ENCODE measurements around the gene ABTB2.

Gene ABTB2

DNA sequence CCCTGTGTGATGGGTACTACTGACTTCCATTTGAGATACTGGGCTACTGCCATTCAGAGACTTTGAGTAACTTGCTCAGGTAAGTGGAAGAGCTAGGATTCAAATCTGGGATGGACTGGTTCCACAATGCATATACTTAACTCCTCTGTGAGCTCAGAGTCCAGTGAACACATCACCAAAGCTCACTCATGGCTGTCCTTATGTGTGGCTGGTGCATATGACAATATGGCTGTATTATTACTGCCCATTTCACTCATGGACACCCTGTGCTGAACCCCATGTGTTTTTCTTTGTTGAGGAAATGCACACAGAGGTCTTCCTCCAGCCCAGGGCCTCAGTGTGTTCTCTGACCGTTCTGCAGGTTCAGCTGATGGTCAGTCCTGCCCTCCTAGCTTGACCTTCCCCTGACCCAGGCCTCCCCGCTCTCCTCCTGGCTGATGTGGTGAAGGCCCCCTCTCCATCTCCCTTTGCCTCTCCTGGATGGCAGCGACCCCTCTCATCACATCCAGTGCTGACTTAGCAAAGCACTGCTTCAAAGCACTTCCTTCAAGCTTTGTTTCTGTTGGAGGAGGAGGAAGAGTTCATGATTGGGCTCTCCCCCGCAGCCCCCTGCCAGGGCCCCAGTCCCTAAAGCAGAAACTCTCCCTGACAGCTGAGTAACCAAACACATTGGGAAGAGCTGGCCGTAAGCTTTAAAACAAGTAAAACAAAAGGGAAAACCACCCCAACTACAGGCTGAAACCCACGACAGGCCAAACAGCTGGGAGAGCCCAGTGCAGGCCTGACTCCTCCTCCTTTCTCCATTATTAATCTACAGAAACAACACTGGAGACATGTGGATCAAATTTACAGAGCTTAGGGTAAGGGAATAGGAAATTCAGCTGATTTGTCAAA lies 151.2 kb downstream of the ABTB2 start:
- DNase-seq, result no peak

DNA sequence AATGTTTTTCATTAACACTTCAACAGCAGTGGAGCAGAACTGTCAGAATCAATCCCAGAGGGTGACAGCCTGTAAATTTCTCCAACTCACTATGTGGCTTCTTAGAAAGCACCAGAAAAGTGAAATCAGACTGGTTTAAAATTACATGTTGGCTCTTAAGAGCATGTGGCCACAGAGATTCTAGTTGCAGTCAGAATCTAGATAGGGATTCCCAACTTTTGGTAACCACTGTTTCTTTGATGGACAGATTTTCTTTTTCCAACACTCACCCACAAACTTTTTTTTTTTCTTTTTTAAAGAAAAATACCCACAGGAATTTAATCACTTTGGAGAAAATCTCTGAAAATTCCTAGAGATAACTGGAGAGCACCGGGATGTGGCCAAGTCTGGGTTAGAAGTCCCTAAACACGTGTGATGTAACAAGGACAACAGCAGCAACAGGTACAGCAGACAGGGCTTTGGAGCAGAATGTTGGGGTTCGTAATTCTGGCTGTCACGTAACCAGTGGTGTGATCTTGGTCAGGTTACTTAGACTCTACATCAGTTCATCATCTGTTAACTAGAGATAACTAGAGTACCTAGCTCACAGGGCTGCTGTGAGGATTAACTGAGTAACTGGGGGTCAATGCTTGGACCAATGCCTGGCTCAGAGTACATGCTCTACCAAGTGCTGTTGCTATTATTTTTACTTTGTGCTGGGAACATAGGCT lies 152.3 kb downstream of the ABTB2 start:
- DNase-seq, result no peak

DNA sequence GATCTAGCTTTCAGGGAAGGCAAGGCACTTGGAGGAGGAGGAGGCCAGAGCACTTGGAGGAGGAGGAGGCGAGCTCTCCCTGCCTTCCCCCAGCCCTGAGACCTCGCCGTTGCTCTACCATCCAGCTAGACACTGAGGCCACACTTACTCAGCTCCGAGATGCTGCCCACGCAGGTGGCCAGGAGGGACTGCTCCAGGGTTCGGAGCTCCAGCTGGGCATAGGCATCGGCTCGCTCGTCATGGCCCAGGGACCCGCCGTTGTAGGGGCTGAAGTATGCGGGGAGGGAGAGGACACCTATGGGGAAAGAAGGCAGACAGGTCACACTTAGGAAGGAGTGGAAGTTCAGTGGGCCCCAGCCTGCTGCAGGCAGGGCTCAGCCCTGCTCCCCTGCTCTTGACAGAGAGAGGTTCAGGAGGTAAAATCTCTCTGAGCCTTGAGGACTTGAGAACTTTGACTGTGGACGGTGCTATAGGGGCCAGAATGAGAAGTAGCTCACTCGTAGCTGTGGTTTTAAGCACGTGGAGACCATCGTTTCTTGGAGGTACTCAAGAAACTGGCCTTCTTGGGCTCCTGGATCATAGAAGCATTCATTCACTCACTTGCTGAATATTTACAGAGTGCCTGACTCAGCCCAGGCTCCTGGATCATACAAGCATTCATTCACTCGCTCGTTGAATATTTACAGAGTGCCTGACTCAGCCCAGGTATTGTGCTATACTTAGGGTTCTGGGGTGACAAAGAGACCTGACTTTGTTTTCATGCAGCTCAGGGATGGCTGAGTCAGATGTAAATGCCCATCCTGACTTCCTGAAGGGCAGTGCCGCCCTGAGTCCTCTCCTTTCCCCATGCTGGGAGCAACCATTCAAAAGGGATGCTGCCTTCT lies 153.2 kb downstream of the ABTB2 start:
- no peak for DNase-seq

DNA sequence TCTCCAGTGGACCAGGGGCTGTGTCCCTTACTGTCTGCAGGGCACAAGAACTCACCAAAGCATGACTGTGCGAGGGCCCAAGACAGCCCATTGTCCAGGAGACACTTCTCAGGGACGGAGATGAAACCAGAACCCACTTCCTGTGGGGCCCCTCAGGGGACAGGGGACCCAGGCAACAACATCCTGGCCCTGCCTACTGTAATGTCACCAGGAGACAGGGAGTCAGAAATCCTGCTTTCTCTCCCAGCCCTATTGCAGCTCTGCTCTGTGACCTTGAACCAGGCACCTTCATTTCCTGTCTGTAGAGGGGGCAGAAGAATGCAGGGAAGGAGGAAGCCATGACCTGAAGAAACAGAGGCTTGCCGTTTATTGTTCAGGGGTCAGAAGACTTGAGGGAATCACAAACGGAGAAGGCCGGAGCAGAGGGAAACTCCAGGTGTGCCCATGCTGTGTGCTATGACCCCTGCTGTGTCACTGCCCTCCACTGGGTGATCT lies 154.4 kb downstream of the ABTB2 start:
- DNase-seq, result no peak

DNA sequence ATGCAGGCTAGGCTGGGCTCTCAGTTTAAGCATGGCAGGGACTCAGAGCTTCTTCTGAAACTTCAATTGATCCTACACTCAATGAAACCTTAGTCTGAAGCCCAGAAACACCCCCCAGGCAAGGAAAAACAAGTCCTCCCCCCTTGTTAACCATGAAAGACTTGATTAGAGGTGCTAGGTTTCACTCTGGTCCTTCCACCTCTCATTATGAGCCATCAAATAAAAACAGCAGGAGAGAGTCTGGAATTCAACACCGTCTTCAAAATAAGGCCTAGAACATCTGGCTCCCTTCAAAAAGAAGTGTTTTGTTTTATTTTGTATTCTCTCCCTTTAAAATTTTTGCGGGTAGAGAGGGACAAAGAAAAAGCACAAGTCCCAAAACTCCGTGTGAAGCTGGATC lies 156.7 kb downstream of the ABTB2 start:
- DNase-seq, result no peak

DNA sequence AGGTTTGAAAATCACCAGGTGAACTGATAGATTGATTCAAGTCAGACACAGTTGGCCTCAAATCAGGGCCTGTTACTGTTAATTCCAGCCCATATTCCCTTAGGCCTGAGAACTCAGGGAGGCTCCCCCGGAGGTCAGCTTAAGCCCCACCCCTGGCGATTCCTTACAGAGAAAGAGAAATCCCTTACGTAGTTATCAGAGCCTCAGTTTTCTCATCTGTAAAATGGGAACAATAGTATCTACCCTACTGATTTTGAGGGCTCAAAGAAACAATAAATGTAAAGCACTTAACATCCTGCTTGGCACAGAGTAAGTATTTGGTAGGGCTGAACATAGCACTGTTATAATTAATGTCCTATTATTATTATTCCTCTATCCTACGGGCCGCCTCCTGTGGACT lies 158.3 kb downstream of the ABTB2 start:
- no peak for DNase-seq

DNA sequence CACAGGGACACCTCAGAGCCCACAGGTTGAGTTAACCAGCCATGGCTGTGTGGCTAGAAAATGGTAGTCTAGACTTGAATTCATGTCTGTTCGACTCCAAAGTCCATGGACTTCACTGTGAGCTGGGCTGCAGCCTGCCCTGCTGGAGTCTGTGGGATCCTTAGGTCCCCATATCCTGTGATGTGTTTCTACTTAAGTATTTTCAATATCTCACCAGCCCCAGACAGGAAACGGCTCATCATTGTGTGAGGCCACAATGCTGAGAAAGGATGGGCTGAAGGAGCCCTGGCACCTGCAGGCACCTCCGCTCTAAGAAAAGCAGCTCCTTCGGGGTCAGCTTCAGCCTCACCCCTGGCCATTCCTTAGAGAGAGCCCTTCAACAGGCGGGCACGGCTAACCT lies 159.3 kb downstream of the ABTB2 start:
- peak; percentile 4 for DNase-seq

DNA sequence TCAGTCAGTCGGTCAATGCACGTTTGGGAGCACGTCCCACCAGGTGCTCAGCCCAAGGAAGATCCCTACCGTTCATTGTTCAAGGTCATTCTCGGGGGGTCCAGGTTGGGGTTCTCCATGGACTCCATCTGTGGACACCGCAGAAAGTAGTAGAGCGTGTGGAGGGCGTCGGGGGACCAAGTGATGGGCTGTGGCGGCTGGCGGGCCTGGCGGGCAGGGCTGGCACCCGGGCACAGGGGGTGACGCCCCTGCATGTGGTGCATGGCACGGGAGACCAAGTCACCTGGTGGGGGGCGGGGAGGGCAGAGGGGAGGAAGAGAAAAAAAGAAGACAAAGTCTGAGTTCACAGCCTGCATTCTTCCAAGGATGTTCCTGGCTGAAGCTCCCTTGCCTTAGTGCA lies 160.6 kb downstream of the ABTB2 start:
- DNase-seq, result no peak

DNA sequence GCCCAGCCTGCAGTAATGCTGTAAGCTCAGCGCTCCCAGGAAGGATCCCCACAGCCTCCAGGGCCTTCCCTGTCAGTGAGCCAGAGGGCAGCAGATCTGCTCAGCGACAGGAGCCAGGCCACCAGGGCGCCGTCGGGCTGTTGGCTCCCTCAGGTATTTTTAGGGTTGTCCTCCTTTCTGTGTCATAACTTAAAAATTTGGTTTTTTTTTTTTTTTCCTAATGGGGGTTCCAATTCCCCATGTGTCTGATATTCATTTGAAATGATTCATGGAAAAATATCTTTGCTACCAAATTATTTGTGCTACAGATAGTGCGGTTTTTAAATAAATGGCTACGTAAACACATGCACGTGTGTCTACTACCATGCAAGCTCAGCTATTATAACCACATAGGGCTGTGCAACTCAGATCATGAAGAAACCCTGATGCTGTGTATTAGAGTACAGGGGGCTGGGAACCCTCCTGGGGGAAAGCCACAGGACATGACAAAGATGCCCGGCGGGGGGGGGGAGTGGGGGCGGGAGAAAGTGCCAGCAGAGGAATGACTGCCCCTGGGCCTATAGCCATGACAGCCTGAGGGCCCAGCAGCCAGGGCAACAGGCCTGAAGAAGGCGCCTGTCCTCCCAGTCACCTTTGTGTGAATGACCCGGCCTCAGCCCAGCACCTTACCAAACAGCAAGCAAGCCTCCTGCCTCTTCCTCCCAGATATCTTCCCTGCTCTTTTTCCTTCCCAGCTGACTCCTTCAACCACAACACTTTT lies 163.1 kb downstream of the ABTB2 start:
- DNase-seq, result no peak

DNA sequence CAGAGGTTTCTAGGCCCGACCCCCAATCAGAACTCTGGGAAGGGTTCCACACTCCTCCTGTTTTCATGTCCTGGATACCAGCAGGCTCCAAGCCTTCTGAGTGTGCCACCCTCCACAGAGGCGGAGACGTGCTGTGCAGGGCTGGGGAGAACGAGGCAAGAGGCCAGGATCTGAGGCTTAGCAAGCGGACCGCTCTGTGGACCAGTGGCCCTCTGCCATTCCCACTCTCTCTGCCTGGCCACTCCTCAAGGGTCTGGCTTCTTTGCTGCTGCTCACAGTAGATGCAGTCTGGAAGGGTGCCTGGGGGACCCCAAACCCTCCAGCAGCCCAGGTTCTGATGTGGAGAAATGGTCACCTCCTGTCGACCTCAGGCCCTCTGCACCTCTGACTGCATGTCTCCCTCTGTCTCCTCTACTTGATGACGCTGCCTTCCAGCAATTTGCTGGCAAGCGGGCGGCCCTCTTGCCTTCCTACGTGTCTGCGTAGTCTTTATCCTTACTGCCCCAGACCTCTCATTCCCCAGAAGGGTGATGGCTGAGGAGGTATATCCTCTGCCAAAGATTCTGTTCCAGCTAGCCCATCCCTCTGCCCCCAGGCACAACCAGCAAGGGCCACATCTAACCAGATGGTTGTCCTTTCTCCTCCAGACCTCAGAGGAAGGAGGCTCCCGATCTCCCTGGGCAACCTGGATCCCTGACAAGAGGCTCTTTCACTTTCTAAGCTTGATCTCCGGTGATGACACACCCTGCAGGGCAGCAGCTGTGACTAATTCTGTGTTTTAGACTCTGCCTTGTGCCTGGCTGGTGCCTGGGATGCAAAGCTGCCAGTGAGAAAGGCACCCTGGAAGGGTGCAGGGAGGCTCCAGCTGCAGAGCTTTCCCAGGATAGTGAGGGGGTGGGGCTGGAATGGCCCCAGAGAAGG lies 165.1 kb downstream of the ABTB2 start:
- no peak for DNase-seq

DNA sequence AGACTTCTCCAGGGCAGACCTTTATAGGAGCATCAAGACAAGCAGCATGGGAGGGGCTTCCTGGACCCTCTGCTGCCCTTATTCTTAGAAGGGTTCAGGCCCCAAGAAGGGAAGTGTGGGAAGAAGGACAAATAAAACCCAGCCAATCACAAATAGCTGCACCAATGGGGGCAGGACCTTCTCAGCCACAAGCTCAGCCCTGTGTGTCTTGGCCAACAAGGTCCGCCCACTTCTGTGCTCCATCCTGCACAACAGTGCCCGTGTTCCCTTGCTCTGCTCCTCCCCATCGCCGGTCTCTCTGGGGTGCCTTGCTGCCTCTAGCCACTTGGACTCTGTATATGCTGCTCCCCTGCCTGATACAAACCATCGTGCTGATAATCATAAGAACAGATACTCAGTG lies 166.2 kb downstream of the ABTB2 start:
- DNase-seq, result no peak

DNA sequence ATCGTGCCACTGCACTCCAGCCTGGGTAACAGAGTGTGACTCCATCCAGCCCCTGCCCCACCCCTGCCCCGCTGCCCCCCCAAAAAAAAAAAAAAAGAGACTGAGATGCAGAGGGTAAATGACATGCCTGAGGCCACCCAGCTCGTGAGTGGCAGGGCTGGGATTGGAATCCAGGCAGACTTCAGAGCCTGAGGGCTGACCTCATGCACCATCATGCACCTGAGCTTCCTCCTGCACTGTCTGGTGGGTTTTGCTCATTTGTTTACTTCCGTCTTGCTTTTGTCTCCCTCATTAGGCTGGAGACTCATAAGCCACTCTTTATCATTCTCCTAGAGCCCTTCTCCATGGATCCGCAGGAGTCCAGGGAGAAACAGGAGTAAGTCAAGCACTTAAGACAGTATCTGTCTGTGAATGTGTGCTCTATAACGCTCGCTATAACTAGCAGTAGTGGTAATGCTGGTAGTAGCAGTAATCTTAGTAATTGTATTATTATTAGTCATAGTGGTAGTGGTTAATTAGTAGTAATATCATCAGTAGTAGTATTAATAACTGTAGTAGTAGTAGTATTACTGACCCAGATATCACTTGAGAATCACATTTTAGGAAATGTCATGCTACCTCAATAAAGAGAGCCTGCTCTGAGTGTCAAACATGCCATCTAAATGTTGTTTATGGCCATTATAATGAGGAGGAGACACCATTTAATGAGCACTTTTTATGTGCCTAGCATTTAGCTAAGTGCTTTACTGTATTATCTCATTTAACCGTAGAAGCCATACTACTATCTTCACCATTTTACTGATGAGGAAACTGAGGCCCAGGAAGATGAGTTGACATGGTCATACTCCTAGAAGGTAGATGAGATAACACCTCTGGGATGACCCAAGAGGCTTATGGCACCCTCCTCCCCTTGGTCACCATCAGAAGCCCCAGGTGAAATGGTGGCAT lies 167.3 kb downstream of the ABTB2 start:
- no peak for DNase-seq

DNA sequence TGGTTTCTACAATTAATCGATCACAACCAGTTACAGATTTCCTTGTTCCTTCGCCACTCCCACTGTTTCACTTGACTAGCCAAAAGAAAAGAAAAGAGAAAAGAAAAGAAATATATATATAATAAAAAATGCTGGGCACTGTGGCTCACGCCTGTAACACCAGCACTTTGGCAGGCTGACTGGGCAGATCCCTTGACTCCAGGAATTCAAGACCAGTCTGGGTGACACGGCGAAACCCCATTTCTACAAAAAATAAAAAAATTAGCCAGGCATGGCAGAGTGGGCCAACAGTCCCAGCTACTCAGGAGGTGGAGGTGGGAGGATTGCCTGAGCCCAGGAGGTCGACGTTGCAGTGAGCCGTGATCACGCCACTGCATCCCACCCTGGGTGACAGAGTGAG lies 168.6 kb downstream of the ABTB2 start:
- no peak for DNase-seq

DNA sequence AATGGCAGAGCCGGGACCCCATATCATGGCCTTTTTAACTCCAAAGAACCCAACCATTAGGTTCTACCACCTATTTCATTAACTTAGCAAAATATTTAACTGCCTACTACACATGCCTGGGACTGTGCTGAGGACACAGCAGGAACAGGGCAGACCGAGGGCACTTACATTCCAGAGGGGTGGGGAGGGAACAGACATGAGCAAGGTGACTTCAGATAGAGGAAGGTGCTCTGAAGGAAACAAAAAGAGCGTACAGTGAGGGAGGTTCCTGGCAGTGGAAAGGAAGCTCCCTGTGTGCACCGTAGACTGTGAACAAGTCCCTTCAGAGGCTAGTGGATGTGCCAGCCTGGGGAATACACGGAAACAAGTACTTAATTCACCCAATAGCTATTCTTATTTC lies 169.6 kb downstream of the ABTB2 start:
- no peak for DNase-seq

DNA sequence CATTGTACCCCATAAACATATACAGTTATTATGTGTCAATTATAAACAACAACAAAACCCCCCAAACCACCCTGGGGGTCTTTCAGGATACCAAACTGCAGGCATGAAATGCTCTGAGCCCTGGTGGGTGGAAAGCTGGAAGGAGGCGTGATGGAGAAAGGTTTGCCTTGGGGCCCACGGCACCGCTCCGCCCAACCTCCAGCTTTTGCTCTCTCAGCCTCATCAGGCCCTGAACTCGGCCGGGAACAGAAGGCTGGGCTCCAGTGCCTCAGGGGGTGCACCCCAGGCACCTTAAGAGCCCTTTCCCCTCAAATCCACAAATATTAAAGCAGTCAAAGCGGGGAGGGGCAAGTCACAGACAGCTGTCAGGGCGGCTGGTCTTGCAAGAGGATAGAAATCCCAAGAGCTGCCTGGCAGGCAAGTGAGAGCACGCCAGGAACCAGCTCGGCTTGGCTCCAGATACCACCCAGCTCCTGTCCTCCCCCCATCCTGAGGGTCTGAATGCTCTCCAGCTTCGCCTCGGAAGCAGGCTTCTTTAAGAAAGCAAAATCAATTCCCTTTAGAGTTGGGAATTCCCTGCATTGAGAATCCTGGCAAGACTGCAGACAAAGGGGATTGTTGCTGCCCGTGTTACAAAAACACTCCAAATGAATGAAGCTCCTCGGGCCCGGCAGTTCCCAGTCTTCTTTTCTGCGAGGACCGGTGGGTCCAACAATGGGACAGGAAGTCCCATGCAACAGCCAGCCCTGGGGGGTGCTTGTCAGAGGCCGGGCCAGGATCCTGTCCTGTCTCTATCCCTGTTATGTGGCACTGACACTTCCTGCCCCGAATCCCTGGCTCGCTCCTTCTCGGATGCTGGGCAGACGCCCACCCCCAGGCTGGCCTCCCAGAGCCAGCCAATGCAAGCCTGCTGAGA lies 171.6 kb downstream of the ABTB2 start:
- DNase-seq, result no peak

DNA sequence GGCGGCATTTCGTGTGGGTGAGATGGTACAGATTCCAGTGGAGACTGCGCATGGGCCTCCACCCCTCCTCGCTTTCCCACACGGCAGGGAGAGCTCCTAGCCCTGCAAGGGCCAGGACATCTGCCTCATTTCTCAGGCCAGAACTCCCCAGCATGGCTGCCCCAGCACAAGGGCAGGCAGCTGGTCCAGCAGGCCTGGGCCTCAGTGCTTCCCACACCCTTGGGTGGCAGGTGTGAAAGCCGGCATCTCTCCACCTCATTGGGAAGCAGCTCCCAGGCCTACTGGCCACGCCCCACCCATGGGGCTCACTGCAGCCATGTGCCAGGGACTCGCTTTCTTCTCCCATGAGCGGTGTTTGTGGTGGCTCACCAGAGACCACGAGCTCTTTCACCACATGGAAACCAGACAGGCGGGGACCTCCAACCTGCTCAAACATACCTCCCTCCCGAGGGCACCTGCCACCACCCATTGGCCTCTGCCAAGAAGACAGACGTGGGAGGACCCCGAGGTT lies 173.2 kb downstream of the ABTB2 start:
- DNase-seq, result no peak

DNA sequence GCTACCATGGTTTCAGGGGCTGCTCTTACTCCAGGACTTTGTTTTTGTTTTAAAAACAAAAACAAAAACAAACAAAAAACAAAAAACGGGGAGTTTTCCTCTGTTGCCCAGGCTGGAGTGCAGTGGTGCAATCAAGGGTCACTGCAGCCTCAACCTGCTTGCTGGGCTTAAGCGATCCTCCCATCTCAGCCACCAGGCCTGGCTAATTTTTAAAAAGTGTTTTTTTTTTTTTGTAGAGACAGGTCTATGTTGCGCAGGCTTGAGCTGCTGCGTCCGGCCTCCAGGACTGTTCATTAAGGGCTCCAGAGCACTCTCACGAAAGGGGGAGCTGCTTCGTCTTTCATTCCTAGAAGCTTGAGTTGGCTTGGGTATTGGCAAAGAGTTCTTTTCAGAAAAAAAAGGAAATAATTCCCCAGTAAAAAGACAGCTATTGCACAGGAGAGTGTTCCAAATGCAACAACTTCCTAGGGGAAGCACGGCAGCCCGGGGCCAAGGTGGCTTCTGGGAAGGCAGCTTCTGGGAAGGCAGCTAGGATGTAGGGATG lies 173.9 kb downstream of the ABTB2 start:
- DNase-seq, result no peak

DNA sequence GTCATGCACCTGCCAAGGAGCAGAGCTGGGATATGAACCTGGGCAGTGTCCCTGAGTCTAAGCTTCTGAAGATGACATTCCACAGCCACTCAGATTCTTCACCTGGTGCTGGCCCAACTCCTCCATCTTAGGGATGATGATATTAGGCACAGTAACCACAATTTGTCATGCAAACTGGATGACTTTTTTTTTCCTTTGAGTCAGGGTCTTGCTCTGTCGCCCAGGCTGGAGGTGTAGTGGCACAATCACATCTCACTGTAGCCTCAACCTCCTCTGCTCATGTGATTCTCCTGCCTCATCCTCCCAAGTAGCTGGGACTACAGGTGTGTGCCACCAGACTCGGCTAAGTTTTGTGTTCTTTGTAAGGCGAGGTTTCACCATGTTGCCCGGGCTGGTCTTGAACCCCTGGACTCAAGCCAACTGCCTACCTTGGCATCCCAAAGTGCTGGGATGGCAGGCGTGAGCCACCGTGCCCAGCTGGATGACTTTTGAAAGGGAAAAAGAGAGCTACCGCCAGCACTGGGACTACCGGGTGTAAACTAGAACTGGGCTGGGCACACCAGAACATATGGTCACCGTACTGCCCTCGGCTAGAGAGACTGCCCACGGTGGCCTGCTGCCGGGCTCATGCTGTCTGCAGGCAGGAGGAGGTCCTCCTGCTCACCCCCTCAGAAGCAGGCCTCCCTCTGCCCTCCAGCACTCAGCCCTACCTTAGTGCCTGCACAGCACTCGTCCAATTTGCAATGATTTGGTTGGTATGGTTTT lies 174.7 kb downstream of the ABTB2 start:
- no peak for DNase-seq
